GM10266 (cell line): ENCODE data around the gene SCUBE1.

ENCODE experiments used
- DNase-seq: peaks from one replicate; pipeline ENCODE4 v3.0.0; 2012; ENCODE audit errors: extremely low spot score
- TF ChIP-seq, protein P1 (sequence below): IDR thresholded peaks from 2 replicates; pipeline ENCODE4 v1.5.1; 2012; ENCODE audit warnings: mild to moderate bottlenecking, low read depth; ENCODE audit not compliant: control insufficient read depth, insufficient read depth; ENCODE audit errors: missing control alignments

Gene SCUBE1

GRCh38 chr22:43246188-43246587 lies 97.0 kb downstream of the SCUBE1 start:
- DNase-seq, result no peak
- TF ChIP-seq, protein P1, sequence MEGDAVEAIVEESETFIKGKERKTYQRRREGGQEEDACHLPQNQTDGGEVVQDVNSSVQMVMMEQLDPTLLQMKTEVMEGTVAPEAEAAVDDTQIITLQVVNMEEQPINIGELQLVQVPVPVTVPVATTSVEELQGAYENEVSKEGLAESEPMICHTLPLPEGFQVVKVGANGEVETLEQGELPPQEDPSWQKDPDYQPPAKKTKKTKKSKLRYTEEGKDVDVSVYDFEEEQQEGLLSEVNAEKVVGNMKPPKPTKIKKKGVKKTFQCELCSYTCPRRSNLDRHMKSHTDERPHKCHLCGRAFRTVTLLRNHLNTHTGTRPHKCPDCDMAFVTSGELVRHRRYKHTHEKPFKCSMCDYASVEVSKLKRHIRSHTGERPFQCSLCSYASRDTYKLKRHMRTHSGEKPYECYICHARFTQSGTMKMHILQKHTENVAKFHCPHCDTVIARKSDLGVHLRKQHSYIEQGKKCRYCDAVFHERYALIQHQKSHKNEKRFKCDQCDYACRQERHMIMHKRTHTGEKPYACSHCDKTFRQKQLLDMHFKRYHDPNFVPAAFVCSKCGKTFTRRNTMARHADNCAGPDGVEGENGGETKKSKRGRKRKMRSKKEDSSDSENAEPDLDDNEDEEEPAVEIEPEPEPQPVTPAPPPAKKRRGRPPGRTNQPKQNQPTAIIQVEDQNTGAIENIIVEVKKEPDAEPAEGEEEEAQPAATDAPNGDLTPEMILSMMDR, result no peak

GRCh38 chr22:43245717-43246116 lies 97.5 kb downstream of the SCUBE1 start:
- TF ChIP-seq, protein P1, result no peak
- DNase-seq, result no peak

GRCh38 chr22:43244803-43245527 lies 98.2 kb downstream of the SCUBE1 start:
- DNase-seq, result no peak
- TF ChIP-seq, protein P1, result no peak

DNA sequence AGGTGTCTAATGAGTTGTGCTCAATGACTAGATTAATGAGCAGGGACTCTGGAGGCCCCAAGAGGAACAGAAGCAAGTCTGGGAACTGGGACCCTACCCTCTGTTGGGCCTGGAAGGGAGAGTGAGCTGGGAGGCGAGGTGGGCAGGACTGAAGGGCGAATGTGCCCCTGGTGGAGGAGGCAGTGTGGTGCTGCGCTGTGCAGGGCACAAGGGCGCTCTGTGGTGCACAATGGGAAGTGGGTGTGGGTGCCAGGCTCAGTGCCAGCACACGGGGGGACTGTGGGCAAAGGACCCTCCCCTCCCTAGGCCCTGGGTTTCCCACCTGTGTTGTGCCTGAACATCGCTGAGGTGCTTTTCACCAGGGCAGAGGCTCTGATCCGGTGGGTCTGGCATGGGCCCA lies 98.8 kb downstream of the SCUBE1 start:
- no peak for DNase-seq
- TF ChIP-seq, protein P1, result no peak

DNA sequence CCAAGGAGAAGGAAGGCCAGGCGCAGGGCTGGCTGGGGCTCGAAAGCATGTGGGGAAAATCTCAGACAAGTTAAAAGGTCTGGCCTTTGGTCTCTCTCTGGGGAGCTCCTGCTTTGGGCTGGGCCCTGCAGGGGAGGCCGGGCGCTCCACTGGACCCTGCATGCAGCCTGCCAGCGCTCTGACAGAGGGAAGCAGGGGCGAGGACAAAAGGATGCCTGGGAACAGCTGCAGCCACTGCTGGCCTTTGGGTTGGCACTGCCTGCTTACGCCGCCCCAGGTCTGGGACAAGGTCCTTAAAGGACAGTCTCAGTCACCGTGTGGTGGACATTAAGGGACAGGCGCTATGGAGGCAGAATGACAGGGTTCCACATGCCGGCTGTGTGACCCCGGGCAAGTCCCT lies 99.8 kb downstream of the SCUBE1 start:
- no peak for DNase-seq
- TF ChIP-seq, protein P1, result no peak

DNA sequence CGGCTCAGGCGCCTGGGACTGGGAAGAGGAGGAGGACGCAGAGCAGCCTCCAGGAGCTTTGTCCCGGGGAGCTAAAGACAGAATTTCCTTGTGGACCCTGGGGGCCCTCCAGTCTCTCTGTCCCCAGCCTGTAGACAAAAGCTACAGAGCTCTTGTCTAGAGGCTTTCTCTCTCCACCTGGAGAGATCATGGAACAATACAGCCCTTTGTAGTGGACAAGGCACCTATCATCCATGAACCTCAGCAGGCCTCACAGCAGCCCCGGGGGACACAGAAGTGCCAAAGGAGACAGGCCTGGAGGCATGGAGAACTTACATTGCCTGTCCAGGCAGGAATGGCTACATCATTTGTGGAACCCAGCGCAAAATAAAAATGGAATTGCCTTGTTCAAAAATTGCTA lies 100.5 kb downstream of the SCUBE1 start:
- TF ChIP-seq, protein P1, result no peak
- no peak for DNase-seq

GRCh38 chr22:43241699-43242386 lies 101.3 kb downstream of the SCUBE1 start:
- TF ChIP-seq, protein P1, result no peak
- DNase-seq, result no peak
